Hepatocyte (in vitro differentiated cells): ENCODE results near the gene ZSCAN2. TPM values are rescaled to one million over a fixed set of nuclear protein-coding genes. Genes with fewer than 3 reads are reported as not detected.

ENCODE experiments used
- DNase-seq: peaks from one replicate; pipeline ENCODE4 v3.0.0-alpha.2; 2016; ENCODE audit warnings: low spot score
- H2AFZ ChIP-seq: fragments of 200-600 bp; sonication (generic); 2 replicates; pipeline ENCODE4 v1.6.0; 2016; ENCODE audit warnings: antibody characterized with exemption, mild to moderate bottlenecking
- H3K27ac ChIP-seq: fragments of 200-600 bp; sonication (generic); 2 replicates; pipeline ENCODE4 v1.5.1; 2016; ENCODE audit warnings: mild to moderate bottlenecking
- H3K27me3 ChIP-seq: fragments of 200-600 bp; sonication (generic); 2 replicates; pipeline ENCODE4 v1.6.1; 2016
- H3K36me3 ChIP-seq: fragments of 200-600 bp; sonication (generic); replicated peaks from 2 replicates; pipeline ENCODE4 v1.5.1; 2016; ENCODE audit warnings: low read depth; ENCODE audit not compliant: insufficient read depth
- H3K4me1 ChIP-seq: fragments of 200-600 bp; sonication (generic); 2 replicates; pipeline ENCODE4 v1.5.1; 2016; ENCODE audit warnings: mild to moderate bottlenecking, moderate library complexity; ENCODE audit not compliant: insufficient read depth
- H3K4me2 ChIP-seq: fragments of 200-600 bp; sonication (generic); 2 replicates; pipeline ENCODE4 v1.6.0; 2016
- H3K4me3 ChIP-seq: fragments of 200-600 bp; sonication (generic); 2 replicates; pipeline ENCODE4 v1.5.1; 2016; ENCODE audit warnings: mild to moderate bottlenecking
- H3K79me2 ChIP-seq: fragments of 200-600 bp; sonication (generic); 2 replicates; pipeline ENCODE4 v1.6.0; 2017; ENCODE audit warnings: mild to moderate bottlenecking
- H3K9me2 ChIP-seq: fragments of 200-600 bp; sonication (generic); replicated peaks from 2 replicates; pipeline ENCODE4 v1.6.0; 2017; ENCODE audit warnings: mild to moderate bottlenecking; ENCODE audit not compliant: insufficient read depth
- H3K9me3 ChIP-seq: fragments of 200-600 bp; sonication (generic); 2 replicates; pipeline ENCODE4 v1.5.1; 2016; ENCODE audit warnings: low read depth, mild to moderate bottlenecking
- H4K20me1 ChIP-seq: fragments of 200-600 bp; sonication (generic); 2 replicates; pipeline ENCODE4 v1.6.0; 2016; ENCODE audit warnings: mild to moderate bottlenecking; ENCODE audit not compliant: insufficient read depth, poor library complexity, severe bottlenecking
- CTCF ChIP-seq: fragments of 200-600 bp; sonication (generic); IDR thresholded peaks from 2 replicates; pipeline ENCODE4 v1.5.1; 2016; ENCODE audit warnings: antibody characterized with exemption, mild to moderate bottlenecking; ENCODE audit not compliant: poor library complexity
- EZH2 ChIP-seq: fragments of 200-600 bp; sonication (generic); IDR thresholded peaks from 2 replicates; pipeline ENCODE4 v1.6.1; 2016; ENCODE audit warnings: antibody characterized with exemption, mild to moderate bottlenecking, borderline replicate concordance
- EZH2phosphoT487 ChIP-seq: fragments of 200-600 bp; sonication (generic); IDR thresholded peaks from one replicate; pipeline ENCODE4 v1.6.1; 2018; ENCODE audit warnings: antibody characterized with exemption, mild to moderate bottlenecking, low read depth, moderate library complexity; ENCODE audit not compliant: unreplicated experiment, severe bottlenecking
- WGBS: methylation state at CpG from one replicate; pipeline ENCODE4 v1.1.6; 2016; ENCODE audit warnings: low lambda C conversion rate; ENCODE audit errors: missing lambda C conversion rate; 5-methylcytosine and 5-hydroxymethylcytosine counted together
- polyA plus RNA-seq: library from polyadenylated mRNA; unstranded; fragments of >200 nt; fragmentation: Nextera tagmentation; extraction: Ambion mirVana; gene quantifications from 2 replicates; pipeline ENCODE4 v1.2.1, GENCODE V29; 2016
- total RNA-seq: library from RNA; depleted of rRNA; stranded (reverse); fragments of >200 nt; gene quantifications from 2 replicates; pipeline ENCODE4 v1.2.3, GENCODE V29; 2014

Gene ZSCAN2
- total and polyA plus RNA-seq, 2 experiments from 2014 or later: 11.2 to 21.8 TPM

GRCh38 chr15:84600331-84600686, 500 bp upstream of the ZSCAN2 start:
- TF ChIP-seq EZH2: no peak
- no peak for TF ChIP-seq CTCF
- no peak for TF ChIP-seq EZH2phosphoT487
- peak; percentile 89 for DNase-seq
- Histone ChIP-seq H3K4me2 (peak overlapping the region; percentile 85), H3K27ac (no peak overlapping the region), H4K20me1 (no peaks in the 10 kb centered on the region), H3K79me2 (peaks cover 40% of the 10 kb centered on the region), H2AFZ (peak overlapping the region; percentile 66), H3K27me3 (no peaks in the 10 kb centered on the region), H3K36me3 (no peaks in the 10 kb centered on the region), H3K4me1 (peaks cover 17% of the 10 kb centered on the region), H3K9me2 (no peaks in the 10 kb centered on the region), H3K4me3 (peak overlapping the region; percentile 42), H3K9me3 (no peaks in the 10 kb centered on the region)
- WGBS: 4% methylated on average over 20 of the region's 20 CpGs

DNA sequence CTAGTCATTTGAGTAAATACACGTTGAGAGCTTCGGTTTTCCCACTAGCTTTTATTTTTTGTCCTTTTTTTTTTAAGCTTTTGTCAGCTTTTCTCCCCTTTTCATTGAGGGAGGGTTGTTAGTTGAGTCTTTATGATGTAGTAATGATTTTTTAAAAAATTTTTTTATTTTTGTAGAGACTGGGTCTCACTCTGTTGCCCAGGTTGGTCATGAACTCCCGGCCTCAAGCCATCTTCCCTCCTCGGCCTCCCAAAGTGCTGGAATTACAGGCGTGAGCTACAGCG, 688 bp downstream of the ZSCAN2 start:
- H3K4me1 ChIP-seq: peaks cover 27% of the 10 kb centered on the region
- H3K4me2 ChIP-seq: peak overlapping the region; percentile 71
- H4K20me1 ChIP-seq: no peaks in the 10 kb centered on the region
- peak overlapping the region; percentile 47 for H2AFZ ChIP-seq
- H3K79me2 ChIP-seq: peaks cover 45% of the 10 kb centered on the region
- TF ChIP-seq CTCF: no peak
- no peak for TF ChIP-seq EZH2
- TF ChIP-seq EZH2phosphoT487: no peak
- no peaks in the 10 kb centered on the region for H3K27me3 ChIP-seq
- H3K36me3 ChIP-seq: no peaks in the 10 kb centered on the region
- H3K9me2 ChIP-seq: no peaks in the 10 kb centered on the region
- H3K27ac ChIP-seq: peak overlapping the region; percentile 85
- no peaks in the 10 kb centered on the region for H3K9me3 ChIP-seq
- no peak for DNase-seq
- peak overlapping the region; percentile 65 for H3K4me3 ChIP-seq
- WGBS: 22% methylated on average over 6 of the region's 6 CpGs

- peak overlapping the region; percentile 71 for H3K4me2 ChIP-seq
- TF ChIP-seq CTCF (no peak), EZH2phosphoT487 (no peak), EZH2 (no peak)
- no peaks in the 10 kb centered on the region for H3K9me3 ChIP-seq
- no peak overlapping the region for H2AFZ ChIP-seq
- DNase-seq: no peak
- H3K4me1 ChIP-seq: peaks cover 37% of the 10 kb centered on the region
- peak overlapping the region; percentile 9 for H3K27ac ChIP-seq
- WGBS: 91% methylated on average over 14 of the region's 14 CpGs
- no peaks in the 10 kb centered on the region for H3K27me3 ChIP-seq
- H4K20me1 ChIP-seq: no peaks in the 10 kb centered on the region
- peaks cover 61% of the 10 kb centered on the region for H3K79me2 ChIP-seq
- no peaks in the 10 kb centered on the region for H3K9me2 ChIP-seq
- H3K36me3 ChIP-seq: no peaks in the 10 kb centered on the region
- no peak overlapping the region for H3K4me3 ChIP-seq
Measured at GRCh38 chr15:84603630-84604379, 3.0 kb downstream of the ZSCAN2 start.
